ENCODE measurements around the gene KIF5A. TPM values are rescaled to one million over a fixed set of nuclear protein-coding genes. Genes with fewer than 3 reads are reported as not detected.

KIF5A gene
- total and polyA plus RNA-seq, 2 donors (not counting 1 experiment from before 2014, with no cell fraction given), result 0.09 to 0.67 TPM

GRCh38 chr12:57591782-57592325, 42.0 kb downstream of the KIF5A start:
- 74% methylated on average over 9 of the region's 10 CpGs for WGBS (ENCODE audit: insufficient coverage)
- ChIA-PET CTCF (interaction anchor here (0.7 to 3.7 kb wide), 6 partner anchors 9 to 41 kb away, joined by 3 to 32 read pairs (median 5); partner anchors contain the start of gene B4GALNT1), POLR2A (interaction anchor here (0.9 to 1.7 kb wide), 2 partner anchors 13 to 24 kb away, joined by 3 to 4 read pairs; no protein-coding TSS in a partner anchor)
- Histone ChIP-seq H3K27ac (ENCODE audit: low read length in 2 of 2) (peak overlapping the region in 1 of 2 donors; percentile 63), H3K36me3 (replicated peaks in 1 of 2; ENCODE audit: control extremely low read depth in 1 of 2, control insufficient read depth in 1 of 2, extremely low read depth in 1 of 2, insufficient read depth in 2 of 2, low read length in 1 of 2) (peaks cover 10 to 25% of the 10 kb centered on the region in 2 experiments), H3K4me3 (ENCODE audit: control extremely low read depth in 1 of 5, extremely low read depth in 1 of 5, insufficient read depth in 1 of 5, low read depth in 2 of 5, low read length in 4 of 5) (peak overlapping the region in 4 of 5 experiments; percentile 75 to 97 (median 82)), H3K27me3 (replicated peaks in 1 of 4; ENCODE audit: control extremely low read depth in 1 of 4, control insufficient read depth in 3 of 4, insufficient read depth in 4 of 4, low read length in 3 of 4) (peaks cover 0 to 12% (median 7%) of the 10 kb centered on the region in 4 experiments), H3K79me2 (ENCODE audit: control insufficient read depth, insufficient read depth, low read length) (peaks cover 15% of the 10 kb centered on the region), H4K20me1 (ENCODE audit: control insufficient read depth, insufficient read depth, low read length, poor library complexity, severe bottlenecking) (peaks cover 3% of the 10 kb centered on the region), H2AFZ (ENCODE audit: insufficient read depth, low read depth, low read length, poor library complexity, severe bottlenecking) (peak overlapping the region; percentile 87), H3K9ac (ENCODE audit: low read length) (peak overlapping the region; percentile 73), H3K4me1 (ENCODE audit: control insufficient read depth in 2 of 2, insufficient read depth in 2 of 2, low read length in 2 of 2) (peaks cover 14 to 21% of the 10 kb centered on the region in 2 donors), H3K4me2 (replicated peaks; ENCODE audit: low read depth, low read length, poor library complexity, severe bottlenecking) (peak overlapping the region; percentile 90), H3K9me3 (ENCODE audit: control extremely low read depth in 1 of 3, control insufficient read depth in 2 of 3, insufficient read depth in 1 of 3, low read length in 2 of 3) (no peaks in the 10 kb centered on the region)
- H3K9me3 Mint-ChIP-seq (ENCODE audit: insufficient read depth), result no peaks in the 10 kb centered on the region
- peaks cover 3% of the 10 kb centered on the region for H3K27me3 Mint-ChIP-seq
- H3K4me1 Mint-ChIP-seq, result peaks cover 26% of the 10 kb centered on the region
- DNase-seq (no peak), ATAC-seq (ENCODE audit: low read depth) (no peak)
- TF ChIP-seq, protein P1, sequence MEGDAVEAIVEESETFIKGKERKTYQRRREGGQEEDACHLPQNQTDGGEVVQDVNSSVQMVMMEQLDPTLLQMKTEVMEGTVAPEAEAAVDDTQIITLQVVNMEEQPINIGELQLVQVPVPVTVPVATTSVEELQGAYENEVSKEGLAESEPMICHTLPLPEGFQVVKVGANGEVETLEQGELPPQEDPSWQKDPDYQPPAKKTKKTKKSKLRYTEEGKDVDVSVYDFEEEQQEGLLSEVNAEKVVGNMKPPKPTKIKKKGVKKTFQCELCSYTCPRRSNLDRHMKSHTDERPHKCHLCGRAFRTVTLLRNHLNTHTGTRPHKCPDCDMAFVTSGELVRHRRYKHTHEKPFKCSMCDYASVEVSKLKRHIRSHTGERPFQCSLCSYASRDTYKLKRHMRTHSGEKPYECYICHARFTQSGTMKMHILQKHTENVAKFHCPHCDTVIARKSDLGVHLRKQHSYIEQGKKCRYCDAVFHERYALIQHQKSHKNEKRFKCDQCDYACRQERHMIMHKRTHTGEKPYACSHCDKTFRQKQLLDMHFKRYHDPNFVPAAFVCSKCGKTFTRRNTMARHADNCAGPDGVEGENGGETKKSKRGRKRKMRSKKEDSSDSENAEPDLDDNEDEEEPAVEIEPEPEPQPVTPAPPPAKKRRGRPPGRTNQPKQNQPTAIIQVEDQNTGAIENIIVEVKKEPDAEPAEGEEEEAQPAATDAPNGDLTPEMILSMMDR (IDR thresholded peaks at IDR 0.05), result no peak
- TF ChIP-seq EZH2 (IDR thresholded peaks at IDR 0.05; ENCODE audit: borderline replicate concordance, insufficient read depth, low read depth, low read length, poor library complexity, severe bottlenecking), result no peak
- H3K27ac Mint-ChIP-seq, result peak overlapping the region; percentile 81
- intact Hi-C loops (cut with micrococcal nuclease), result loop anchor here (1.0 to 2.0 kb wide), 3 partner anchors 9 to 45 kb away; partner anchors contain the start of gene DCTN2
- peak overlapping the region; percentile 89 for H3K4me3 Mint-ChIP-seq

DNA sequence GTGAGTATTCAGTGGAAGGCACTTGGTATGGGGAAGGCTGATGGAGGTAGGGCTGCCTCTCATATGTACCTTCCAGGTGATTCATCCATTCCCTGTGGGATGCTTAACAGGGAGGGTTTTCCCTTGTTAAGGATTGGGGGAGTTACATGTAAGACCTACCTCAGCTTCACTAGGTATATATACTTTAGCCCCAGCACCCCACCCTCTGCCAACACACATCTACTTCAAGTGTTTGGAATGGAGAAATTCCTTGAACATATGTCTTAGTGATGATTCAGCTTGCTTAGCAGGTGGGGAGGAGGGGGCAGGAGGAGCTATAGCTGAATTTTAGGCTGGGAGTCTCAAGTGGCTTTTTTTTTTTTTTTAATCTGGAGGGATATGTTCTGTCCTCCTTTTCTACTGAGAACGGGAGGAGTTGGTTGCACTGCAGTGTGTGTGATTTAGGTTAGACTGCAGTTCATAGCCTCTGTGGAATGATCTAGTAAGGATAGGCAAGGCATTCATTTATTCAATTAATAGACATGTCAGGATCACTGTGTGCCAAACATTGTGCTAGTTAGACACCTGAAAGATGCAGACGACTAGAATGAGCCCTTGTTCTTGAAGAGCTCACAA, 42.8 kb downstream of the KIF5A start:
- H2AFZ ChIP-seq (ENCODE audit: insufficient read depth, low read depth, low read length, poor library complexity, severe bottlenecking), result no peak overlapping the region
- no peak overlapping the region for H3K4me2 ChIP-seq (replicated peaks; ENCODE audit: low read depth, low read length, poor library complexity, severe bottlenecking)
- no peaks in the 10 kb centered on the region for H3K9me3 ChIP-seq (ENCODE audit: control extremely low read depth in 1 of 3, control insufficient read depth in 2 of 3, insufficient read depth in 1 of 3, low read length in 2 of 3)

More for the DNA sequence above, 42.8 kb downstream of the KIF5A start:
- peaks cover 3% of the 10 kb centered on the region for H4K20me1 ChIP-seq (ENCODE audit: control insufficient read depth, insufficient read depth, low read length, poor library complexity, severe bottlenecking)
- Mint-ChIP-seq H3K4me1 (peaks cover 26% of the 10 kb centered on the region), H3K27ac (no peak overlapping the region), H3K9me3 (ENCODE audit: insufficient read depth) (no peaks in the 10 kb centered on the region), H3K4me3 (peak overlapping the region; percentile 89), H3K27me3 (peaks cover 3% of the 10 kb centered on the region)
- no peak overlapping the region for H3K27ac ChIP-seq (ENCODE audit: low read length in 2 of 2)
- H3K79me2 ChIP-seq (ENCODE audit: control insufficient read depth, insufficient read depth, low read length), result peaks cover 15% of the 10 kb centered on the region
- peaks cover 0 to 12% (median 7%) of the 10 kb centered on the region in 4 experiments for H3K27me3 ChIP-seq (replicated peaks in 1 of 4; ENCODE audit: control extremely low read depth in 1 of 4, control insufficient read depth in 3 of 4, insufficient read depth in 4 of 4, low read length in 3 of 4)
- no peak for ATAC-seq (ENCODE audit: low read depth)
- peaks cover 15 to 32% of the 10 kb centered on the region in 2 experiments for H3K36me3 ChIP-seq (replicated peaks in 1 of 2; ENCODE audit: control extremely low read depth in 1 of 2, control insufficient read depth in 1 of 2, extremely low read depth in 1 of 2, insufficient read depth in 2 of 2, low read length in 1 of 2)
- WGBS (ENCODE audit: insufficient coverage), result no CpG with 5 or more reads among the region's 2 CpGs
- TF ChIP-seq EZH2 (IDR thresholded peaks at IDR 0.05; ENCODE audit: borderline replicate concordance, insufficient read depth, low read depth, low read length, poor library complexity, severe bottlenecking), result no peak
- TF ChIP-seq, protein P1 (IDR thresholded peaks at IDR 0.05), result no peak
- H3K9ac ChIP-seq (ENCODE audit: low read length), result no peak overlapping the region
- ChIA-PET POLR2A (no interaction called here), CTCF (interaction anchor here (1.1 to 3.7 kb wide), 8 partner anchors 10 to 40 kb away, joined by 3 to 32 read pairs (median 5); partner anchors contain the start of gene B4GALNT1)
- no peak overlapping the region for H3K4me3 ChIP-seq (ENCODE audit: control extremely low read depth in 1 of 5, extremely low read depth in 1 of 5, insufficient read depth in 1 of 5, low read depth in 2 of 5, low read length in 4 of 5)
- intact Hi-C loops (cut with micrococcal nuclease), result no loop called here
- peaks cover 14 to 21% of the 10 kb centered on the region in 2 donors for H3K4me1 ChIP-seq (ENCODE audit: control insufficient read depth in 2 of 2, insufficient read depth in 2 of 2, low read length in 2 of 2)
- no peak for DNase-seq
